Measurements from ENCODE around the gene DFFB.
A peak's percentile ranks its signal among the peaks of the same experiment; 100 is the strongest.

The DFFB gene

DNA sequence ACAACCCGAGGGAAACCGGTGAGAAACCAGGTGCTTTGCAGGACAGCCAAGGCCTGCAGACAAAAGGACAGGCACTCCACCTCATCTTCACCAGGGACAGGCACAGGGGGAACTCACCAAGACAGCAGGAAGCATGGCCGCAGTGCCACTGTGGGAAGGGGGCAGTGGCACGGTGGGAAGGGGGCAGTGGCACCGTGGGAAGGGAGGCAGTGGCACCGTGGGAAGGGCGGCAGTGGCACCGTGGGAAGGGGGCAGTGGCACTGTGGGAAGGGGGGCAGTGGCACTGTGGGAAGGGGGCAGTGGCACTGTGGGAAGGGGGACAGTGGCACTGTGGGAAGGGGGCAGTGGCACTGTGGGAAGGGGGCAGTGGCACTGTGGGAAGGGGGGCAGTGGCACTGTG is 32.6 kb upstream of the DFFB start:
- Histone ChIP-seq H2BK12ac (ENCODE audit: low read length) (no peak overlapping the region), H3K79me2 (ENCODE audit: control insufficient read depth, insufficient read depth, low read length, poor library complexity) (no peaks in the 10 kb centered on the region), H3K4me2 (ENCODE audit: low read length) (no peak overlapping the region), H3K36me3 (ENCODE audit: control insufficient read depth in 1 of 2, insufficient read depth in 2 of 2, low read length in 2 of 2) (peaks cover 61 to 80% of the 10 kb centered on the region in 2 experiments), H2BK5ac (ENCODE audit: low read depth, low read length, poor library complexity) (no peak overlapping the region), H3K4me1 (ENCODE audit: control insufficient read depth in 1 of 2, insufficient read depth in 2 of 2, low read length in 2 of 2) (no peaks in the 10 kb centered on the region), H3K27me3 (ENCODE audit: insufficient read depth, low read length) (no peaks in the 10 kb centered on the region), H3K14ac (ENCODE audit: low read length) (no peak overlapping the region), H3K4ac (ENCODE audit: low read depth, low read length) (no peak overlapping the region), H2AFZ (ENCODE audit: insufficient read depth, low read length, poor library complexity) (no peak overlapping the region), H3K79me1 (ENCODE audit: low read length) (no peaks in the 10 kb centered on the region), H2AK5ac (ENCODE audit: low read length) (no peak overlapping the region), H2BK120ac (ENCODE audit: insufficient read depth, low read length, poor library complexity) (no peak overlapping the region), H3K9ac (ENCODE audit: low read length) (no peak overlapping the region), H3K4me3 (ENCODE audit: low read depth, low read length) (peak overlapping the region; percentile 28), H3K27ac (ENCODE audit: low read depth, low read length) (no peak overlapping the region), H4K91ac (ENCODE audit: low read depth, low read length) (no peak overlapping the region), H3K18ac (ENCODE audit: low read length) (no peak overlapping the region), H4K8ac (ENCODE audit: low read depth, low read length) (no peak overlapping the region), H3K23ac (ENCODE audit: low read length) (no peak overlapping the region), H3K9me3 (ENCODE audit: insufficient read depth, low read depth, low read length) (no peaks in the 10 kb centered on the region), H4K12ac (ENCODE audit: low read depth, low read length) (no peak overlapping the region)
- DNase-seq, result no peak
- no CpG with 5 or more reads among the region's 8 CpGs for WGBS (ENCODE audit: extremely low coverage, insufficient coverage, insufficient read length)

DNA sequence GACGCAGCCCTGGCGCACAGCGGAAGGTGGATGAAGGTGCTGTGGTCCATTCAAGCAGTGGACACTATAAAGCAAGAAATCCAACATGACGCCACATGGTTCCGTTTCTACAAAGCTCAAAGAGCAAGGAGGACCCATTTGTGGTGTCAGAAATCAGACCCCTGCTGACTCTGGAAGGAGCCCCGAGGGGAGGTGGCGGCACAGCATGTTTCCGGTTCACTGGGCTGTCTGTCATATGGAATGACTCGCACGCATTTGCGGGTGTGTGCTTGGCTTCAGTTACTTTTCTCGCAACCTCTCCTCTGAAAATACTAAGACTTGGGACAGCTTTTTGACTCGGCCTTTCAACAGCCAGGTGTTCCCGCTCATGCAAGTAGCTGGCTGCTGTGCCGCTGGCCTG is 31.9 kb upstream of the DFFB start:
- Histone ChIP-seq H2AFZ (ENCODE audit: insufficient read depth, low read length, poor library complexity) (no peak overlapping the region), H3K9ac (ENCODE audit: low read length) (no peak overlapping the region), H2BK120ac (ENCODE audit: insufficient read depth, low read length, poor library complexity) (no peak overlapping the region), H3K27ac (ENCODE audit: low read depth, low read length) (no peak overlapping the region), H4K12ac (ENCODE audit: low read depth, low read length) (no peak overlapping the region), H3K79me2 (ENCODE audit: control insufficient read depth, insufficient read depth, low read length, poor library complexity) (no peaks in the 10 kb centered on the region), H4K8ac (ENCODE audit: low read depth, low read length) (no peak overlapping the region), H3K4me1 (ENCODE audit: control insufficient read depth in 1 of 2, insufficient read depth in 2 of 2, low read length in 2 of 2) (no peaks in the 10 kb centered on the region), H4K91ac (ENCODE audit: low read depth, low read length) (no peak overlapping the region), H3K4ac (ENCODE audit: low read depth, low read length) (no peak overlapping the region), H3K36me3 (ENCODE audit: control insufficient read depth in 1 of 2, insufficient read depth in 2 of 2, low read length in 2 of 2) (peaks cover 59 to 78% of the 10 kb centered on the region in 2 experiments), H3K9me3 (ENCODE audit: insufficient read depth, low read depth, low read length) (no peaks in the 10 kb centered on the region), H3K14ac (ENCODE audit: low read length) (no peak overlapping the region), H2AK5ac (ENCODE audit: low read length) (no peak overlapping the region), H3K4me2 (ENCODE audit: low read length) (no peak overlapping the region), H2BK12ac (ENCODE audit: low read length) (no peak overlapping the region), H3K23ac (ENCODE audit: low read length) (no peak overlapping the region), H3K79me1 (ENCODE audit: low read length) (no peaks in the 10 kb centered on the region), H3K27me3 (ENCODE audit: insufficient read depth, low read length) (no peaks in the 10 kb centered on the region), H2BK5ac (ENCODE audit: low read depth, low read length, poor library complexity) (no peak overlapping the region), H3K4me3 (ENCODE audit: low read depth, low read length) (no peak overlapping the region), H3K18ac (ENCODE audit: low read length) (no peak overlapping the region)
- DNase-seq, result no peak
- WGBS (ENCODE audit: extremely low coverage, insufficient coverage, insufficient read length), result no CpG with 5 or more reads among the region's 15 CpGs

DNA sequence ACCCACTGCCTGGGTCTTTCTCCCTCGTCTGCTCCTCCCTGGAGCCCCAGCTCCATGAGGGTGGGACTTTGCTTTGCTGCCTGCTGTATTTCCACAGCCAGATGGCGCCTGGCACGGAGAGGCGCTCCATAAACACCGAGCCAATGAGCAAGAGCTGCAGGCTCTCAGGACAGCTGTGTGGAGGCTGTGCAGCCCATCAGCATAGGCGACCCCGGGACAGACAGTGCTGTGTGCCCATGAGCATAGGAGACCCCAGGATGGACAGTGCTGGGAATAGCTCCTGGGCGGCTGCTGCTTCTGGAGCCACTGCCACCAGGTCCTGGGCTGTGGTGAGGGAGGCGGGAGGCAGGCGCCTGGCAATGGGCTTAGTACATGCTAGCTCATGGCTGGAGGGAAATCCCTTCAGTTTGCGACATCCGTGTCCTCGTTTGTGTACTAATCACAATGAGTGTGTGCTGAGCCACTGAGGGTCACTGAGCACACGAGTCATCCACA is 29.4 kb upstream of the DFFB start:
- peak overlapping the region; percentile 55 for H4K12ac ChIP-seq (ENCODE audit: low read depth, low read length)
- H3K79me1 ChIP-seq (ENCODE audit: low read length), result no peaks in the 10 kb centered on the region
- no peak overlapping the region for H3K23ac ChIP-seq (ENCODE audit: low read length)
- H3K4me2 ChIP-seq (ENCODE audit: low read length), result no peak overlapping the region
- no peak overlapping the region for H2BK5ac ChIP-seq (ENCODE audit: low read depth, low read length, poor library complexity)
- no peak overlapping the region for H3K27ac ChIP-seq (ENCODE audit: low read depth, low read length)
- H3K18ac ChIP-seq (ENCODE audit: low read length), result no peak overlapping the region
- no peak overlapping the region for H2AK5ac ChIP-seq (ENCODE audit: low read length)
- no peak overlapping the region for H3K14ac ChIP-seq (ENCODE audit: low read length)
- no peak overlapping the region for H4K8ac ChIP-seq (ENCODE audit: low read depth, low read length)
- H2AFZ ChIP-seq (ENCODE audit: insufficient read depth, low read length, poor library complexity), result no peak overlapping the region
- no CpG with 5 or more reads among the region's 14 CpGs for WGBS (ENCODE audit: extremely low coverage, insufficient coverage, insufficient read length)
- no peak overlapping the region for H3K4me3 ChIP-seq (ENCODE audit: low read depth, low read length)
- H2BK12ac ChIP-seq (ENCODE audit: low read length), result no peak overlapping the region
- DNase-seq, result no peak
- no peak overlapping the region for H2BK120ac ChIP-seq (ENCODE audit: insufficient read depth, low read length, poor library complexity)
- H3K4me1 ChIP-seq (ENCODE audit: control insufficient read depth in 1 of 2, insufficient read depth in 2 of 2, low read length in 2 of 2), result no peaks in the 10 kb centered on the region
- H3K27me3 ChIP-seq (ENCODE audit: insufficient read depth, low read length), result no peaks in the 10 kb centered on the region
- H3K36me3 ChIP-seq (ENCODE audit: control insufficient read depth in 1 of 2, insufficient read depth in 2 of 2, low read length in 2 of 2), result peaks cover 51 to 72% of the 10 kb centered on the region in 2 experiments
- no peak overlapping the region for H3K4ac ChIP-seq (ENCODE audit: low read depth, low read length)
- no peaks in the 10 kb centered on the region for H3K79me2 ChIP-seq (ENCODE audit: control insufficient read depth, insufficient read depth, low read length, poor library complexity)
- no peak overlapping the region for H4K91ac ChIP-seq (ENCODE audit: low read depth, low read length)
- H3K9me3 ChIP-seq (ENCODE audit: insufficient read depth, low read depth, low read length), result no peaks in the 10 kb centered on the region
- no peak overlapping the region for H3K9ac ChIP-seq (ENCODE audit: low read length)

DNA sequence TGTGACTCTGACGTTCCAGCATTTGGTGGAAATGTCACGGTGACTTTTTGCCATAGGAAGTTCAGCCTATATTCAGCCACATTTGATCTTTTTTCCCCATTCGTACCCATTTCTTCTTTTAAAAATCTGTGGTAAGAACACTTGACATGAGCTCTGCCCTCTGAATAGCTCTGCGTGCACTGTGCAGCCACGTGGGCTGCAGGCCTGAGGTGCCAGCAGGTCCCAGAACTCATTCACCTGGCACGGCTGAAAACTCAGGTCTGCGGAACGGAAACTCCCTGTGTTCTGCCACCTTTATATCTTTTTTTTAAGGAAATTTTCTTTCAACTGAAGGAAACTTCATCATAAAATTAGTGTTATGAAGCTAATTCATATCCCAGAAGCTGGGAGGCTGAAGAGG is 28.9 kb upstream of the DFFB start:
- H3K18ac ChIP-seq (ENCODE audit: low read length), result no peak overlapping the region
- no peak overlapping the region for H3K4me2 ChIP-seq (ENCODE audit: low read length)
- H3K27ac ChIP-seq (ENCODE audit: low read depth, low read length), result no peak overlapping the region
- no peak overlapping the region for H4K12ac ChIP-seq (ENCODE audit: low read depth, low read length)
- H4K8ac ChIP-seq (ENCODE audit: low read depth, low read length), result no peak overlapping the region
- H3K4me3 ChIP-seq (ENCODE audit: low read depth, low read length), result no peak overlapping the region
- H2AFZ ChIP-seq (ENCODE audit: insufficient read depth, low read length, poor library complexity), result no peak overlapping the region
- no peaks in the 10 kb centered on the region for H3K79me2 ChIP-seq (ENCODE audit: control insufficient read depth, insufficient read depth, low read length, poor library complexity)
- no peak overlapping the region for H2AK5ac ChIP-seq (ENCODE audit: low read length)
- no peaks in the 10 kb centered on the region for H3K9me3 ChIP-seq (ENCODE audit: insufficient read depth, low read depth, low read length)
- no peaks in the 10 kb centered on the region for H3K27me3 ChIP-seq (ENCODE audit: insufficient read depth, low read length)
- no peaks in the 10 kb centered on the region for H3K79me1 ChIP-seq (ENCODE audit: low read length)
- H3K36me3 ChIP-seq (ENCODE audit: control insufficient read depth in 1 of 2, insufficient read depth in 2 of 2, low read length in 2 of 2), result peaks cover 48 to 67% of the 10 kb centered on the region in 2 experiments
- H3K4ac ChIP-seq (ENCODE audit: low read depth, low read length), result no peak overlapping the region
- H2BK5ac ChIP-seq (ENCODE audit: low read depth, low read length, poor library complexity), result no peak overlapping the region
- WGBS (ENCODE audit: extremely low coverage, insufficient coverage, insufficient read length), result no CpG with 5 or more reads among the region's 8 CpGs
- no peaks in the 10 kb centered on the region for H3K4me1 ChIP-seq (ENCODE audit: control insufficient read depth in 1 of 2, insufficient read depth in 2 of 2, low read length in 2 of 2)
- H3K9ac ChIP-seq (ENCODE audit: low read length), result no peak overlapping the region
- H2BK120ac ChIP-seq (ENCODE audit: insufficient read depth, low read length, poor library complexity), result no peak overlapping the region
- no peak overlapping the region for H3K23ac ChIP-seq (ENCODE audit: low read length)
- no peak overlapping the region for H3K14ac ChIP-seq (ENCODE audit: low read length)
- DNase-seq, result no peak
- H2BK12ac ChIP-seq (ENCODE audit: low read length), result no peak overlapping the region
- H4K91ac ChIP-seq (ENCODE audit: low read depth, low read length), result no peak overlapping the region
